GM12872 (cell line): ENCODE measurements around the gene CYBA.

Source experiments
- CTCF ChIP-seq: IDR thresholded peaks from 3 replicates; pipeline ENCODE4 v1.5.1; 2011; ENCODE audit warnings: low read depth, mild to moderate bottlenecking, low read length, moderate library complexity; ENCODE audit not compliant: insufficient read depth

The CYBA gene

GRCh38 chr16:88665570-88665969, 14.7 kb upstream of the CYBA start:
- no peak for TF ChIP-seq CTCF

DNA sequence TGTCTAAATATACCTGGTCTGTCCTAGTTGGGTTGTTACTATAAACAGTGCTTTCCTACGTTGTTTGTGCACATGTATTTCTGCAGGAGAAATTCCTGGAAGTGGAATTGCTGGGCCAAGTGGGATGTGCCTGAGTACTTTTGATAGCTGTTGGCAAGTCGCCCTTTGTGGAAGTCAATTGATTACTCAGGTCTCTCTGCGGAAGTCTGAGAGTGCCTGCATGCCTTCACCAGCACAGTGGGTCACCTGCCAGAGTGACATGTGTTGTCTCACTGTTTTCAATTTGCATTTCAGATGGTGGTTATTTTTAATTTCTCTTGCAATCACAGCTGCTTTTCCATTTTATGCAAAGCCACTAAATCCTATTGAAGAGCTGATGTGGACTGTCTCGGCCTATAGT, 14.3 kb upstream of the CYBA start:
- TF ChIP-seq CTCF: no peak

DNA sequence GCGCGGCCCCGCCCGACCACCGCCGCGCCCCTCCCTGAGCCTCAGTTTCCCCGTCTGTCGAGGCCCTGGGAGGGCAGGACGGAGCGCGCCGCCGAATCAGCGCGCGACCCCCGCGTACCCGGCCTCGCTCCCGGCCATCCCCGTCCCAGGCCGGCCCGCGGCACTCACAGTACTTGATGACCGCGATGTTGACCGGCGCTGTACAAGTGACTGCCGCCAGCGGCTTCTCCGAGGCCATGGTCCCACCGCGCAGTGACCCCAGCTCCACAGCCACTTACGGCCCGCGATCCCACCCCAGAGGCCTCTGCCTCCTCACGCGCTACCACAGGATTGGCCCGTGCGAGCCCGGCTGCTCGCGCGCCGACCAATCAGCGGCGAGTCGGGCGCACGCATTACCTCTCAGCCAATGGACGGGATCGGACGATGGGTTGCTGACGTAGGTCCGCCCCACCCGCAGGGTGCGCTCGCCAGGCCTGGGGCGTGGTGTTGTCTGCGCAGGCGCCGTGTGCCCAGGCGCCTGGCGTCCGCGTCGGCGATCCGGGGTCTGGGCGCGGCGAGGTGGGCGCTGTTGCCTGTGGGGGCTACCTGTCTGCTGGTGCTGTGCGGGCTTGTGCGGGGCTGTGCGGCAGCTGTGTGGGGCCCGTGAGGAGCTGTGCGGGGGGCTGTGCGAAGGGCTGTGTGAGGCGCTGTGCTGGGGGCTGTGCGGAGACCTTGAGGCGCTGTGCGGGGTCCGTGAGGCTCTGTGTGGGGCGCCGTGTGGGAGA, 12.2 kb upstream of the CYBA start, which contains the start of gene MVD:
Gene MVD, minus strand, starts transcription at position 249 of the 764 bp plus-strand sequence. Its CDS starts 11 bp downstream, at position 238.
- no peak for TF ChIP-seq CTCF

DNA sequence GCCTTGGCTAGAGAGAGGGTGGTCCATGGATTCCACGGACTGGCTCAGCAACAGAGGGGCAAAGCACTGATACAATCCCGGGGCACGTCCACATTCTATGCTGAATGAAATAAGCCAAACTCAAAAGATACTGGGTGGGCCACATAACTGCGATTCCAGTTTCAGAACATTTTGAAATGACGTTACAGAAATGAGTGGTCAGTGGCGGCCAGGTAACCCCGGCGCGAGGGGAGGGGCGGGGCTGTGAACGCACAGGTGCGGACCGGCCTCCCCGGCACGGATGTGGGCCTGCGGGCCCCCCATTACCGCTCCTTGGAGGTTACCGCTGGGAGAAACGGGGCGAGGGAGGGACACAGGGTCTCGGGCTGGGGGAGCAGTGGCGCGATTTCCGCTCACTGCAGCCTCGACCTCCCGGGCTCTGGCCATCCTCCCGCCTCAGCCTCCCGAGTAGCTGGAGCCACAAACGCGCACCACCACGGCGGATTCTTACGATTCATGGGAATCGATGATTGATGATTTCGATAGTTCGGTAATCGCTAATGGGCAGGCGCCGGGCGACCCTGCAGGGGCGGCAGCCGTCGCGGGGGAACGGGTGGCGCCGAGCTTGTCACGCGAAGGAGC, 11.5 kb upstream of the CYBA start:
- no peak for TF ChIP-seq CTCF

GRCh38 chr16:88661468-88661867, 10.6 kb upstream of the CYBA start:
- no peak for TF ChIP-seq CTCF

GRCh38 chr16:88659160-88659559, 8.3 kb upstream of the CYBA start:
- TF ChIP-seq CTCF: no peak

DNA sequence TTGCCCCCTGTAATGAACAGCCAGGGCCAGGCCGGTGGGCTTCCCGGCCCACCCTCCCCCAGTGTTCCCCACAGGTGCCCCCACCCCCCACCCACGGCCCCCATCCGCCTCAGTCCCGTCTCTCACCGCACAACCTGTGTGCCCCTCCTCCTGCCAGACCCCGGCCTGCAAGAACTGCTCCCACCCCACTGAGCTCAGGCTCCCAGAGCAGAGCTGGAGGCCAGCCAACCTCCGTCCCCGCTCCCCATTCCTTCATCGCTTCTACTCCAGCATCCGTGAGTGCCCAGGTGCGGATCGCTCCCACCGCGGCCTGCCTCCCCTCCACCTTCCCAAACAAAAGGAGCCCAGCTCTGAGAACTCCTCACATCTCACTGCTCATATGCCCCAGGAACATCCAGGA, 7.9 kb upstream of the CYBA start:
- TF ChIP-seq CTCF: no peak
